Astrocyte (in vitro differentiated cells and primary cell): Measurements from ENCODE around the gene PPP2R2C. TPM values are rescaled to one million over a fixed set of nuclear protein-coding genes. Genes with fewer than 3 reads are reported as not detected.

Experiments used
- DNase-seq: peaks from one replicate; pipeline ENCODE4 v3.0.0-alpha.2; 2010; ENCODE audit warnings: low read depth
- FAIRE-seq: peaks from 2 replicates; lab custom pipeline; 2011; peaks lifted over from hg19 to GRCh38; lab: Jason Lieb, UNC
- H2AFZ ChIP-seq: 2 replicates; pipeline ENCODE4 v1.6.0; 2012; ENCODE audit warnings: low read depth, low read length, inconsistent platforms
- H3K27ac ChIP-seq: 2 replicates; pipeline ENCODE4 v1.5.1; 2011; ENCODE audit warnings: low read depth, low read length, inconsistent platforms
- H3K27me3 ChIP-seq: 2 replicates; pipeline ENCODE4 v1.6.0; 2011; ENCODE audit warnings: low read length, inconsistent platforms; ENCODE audit not compliant: insufficient read depth
- H3K36me3 ChIP-seq: 2 replicates; pipeline ENCODE4 v1.5.1; 2011; ENCODE audit warnings: low read length, inconsistent platforms; ENCODE audit not compliant: insufficient read depth
- H3K4me1 ChIP-seq: 2 replicates; pipeline ENCODE4 v1.5.1; 2011; ENCODE audit warnings: low read length, inconsistent platforms; ENCODE audit not compliant: insufficient read depth
- H3K4me2 ChIP-seq: 2 replicates; pipeline ENCODE4 v1.6.0; 2012; ENCODE audit warnings: low read length, inconsistent platforms
- H3K4me3 ChIP-seq: 2 replicates; pipeline ENCODE4 v1.5.1; 2011; ENCODE audit warnings: low read depth, mild to moderate bottlenecking, low read length, inconsistent platforms; ENCODE audit not compliant: insufficient read depth
- H3K79me2 ChIP-seq: 2 replicates; pipeline ENCODE4 v1.6.0; 2012; ENCODE audit warnings: mild to moderate bottlenecking, low read length, inconsistent platforms; ENCODE audit not compliant: insufficient read depth
- H3K9ac ChIP-seq: 2 replicates; pipeline ENCODE4 v1.6.0; 2012; ENCODE audit warnings: mild to moderate bottlenecking, low read length, inconsistent platforms
- H3K9me3 ChIP-seq: 2 replicates; pipeline ENCODE4 v1.5.1; 2012; ENCODE audit warnings: low read depth, mild to moderate bottlenecking, low read length, inconsistent platforms; ENCODE audit not compliant: insufficient read depth
- H4K20me1 ChIP-seq: 2 replicates; pipeline ENCODE4 v1.6.0; 2012; ENCODE audit warnings: low read length, inconsistent platforms; ENCODE audit not compliant: insufficient read depth
- H3K27ac Mint-ChIP-seq: one replicate; pipeline ENCODE4 v1.8.0; 2021; ENCODE audit warnings: mild to moderate bottlenecking, mixed read lengths; ENCODE audit not compliant: unreplicated experiment
- H3K27me3 Mint-ChIP-seq: one replicate; pipeline ENCODE4 v1.8.0; 2021; ENCODE audit warnings: low read depth, mixed read lengths; ENCODE audit not compliant: unreplicated experiment
- H3K36me3 Mint-ChIP-seq: one replicate; pipeline ENCODE4 v1.8.0; 2021; ENCODE audit warnings: low read depth, mixed read lengths; ENCODE audit not compliant: unreplicated experiment
- H3K4me1 Mint-ChIP-seq: one replicate; pipeline ENCODE4 v1.8.0; 2021; ENCODE audit warnings: low read depth, mixed read lengths; ENCODE audit not compliant: unreplicated experiment
- H3K4me3 Mint-ChIP-seq: one replicate; pipeline ENCODE4 v1.8.0; 2021; ENCODE audit warnings: mild to moderate bottlenecking, moderate library complexity, mixed read lengths; ENCODE audit not compliant: unreplicated experiment
- H3K9me3 Mint-ChIP-seq: one replicate; pipeline ENCODE4 v1.8.0; 2021; ENCODE audit warnings: mild to moderate bottlenecking, mixed read lengths; ENCODE audit not compliant: unreplicated experiment
- CTCF ChIP-seq: IDR thresholded peaks from 2 replicates; pipeline ENCODE4 v1.5.1; 2011; ENCODE audit warnings: low read depth, mild to moderate bottlenecking, inconsistent platforms, low read length, moderate library complexity; ENCODE audit not compliant: insufficient read depth
- EZH2 ChIP-seq: IDR thresholded peaks from 2 replicates; pipeline ENCODE4 v1.6.1; 2012; ENCODE audit warnings: mild to moderate bottlenecking, low read length, inconsistent platforms; ENCODE audit not compliant: insufficient read depth
- total RNA-seq: library from RNA; stranded (reverse); gene quantifications from 2 replicates; pipeline ENCODE4 v1.2.1, GENCODE V29; 2021

The PPP2R2C gene
- total RNA-seq, 1 donor from 2014 or later: 1.1 TPM

GRCh38 chr4:6520051-6520636 is 47.7 kb upstream of the PPP2R2C start:
- FAIRE-seq (no peak), DNase-seq (no peak)
- H3K9me3 Mint-ChIP-seq: peaks cover 9% of the 10 kb centered on the region
- H3K36me3 Mint-ChIP-seq: no peaks in the 10 kb centered on the region
- Histone ChIP-seq H3K9ac (no peak overlapping the region), H3K9me3 (no peaks in the 10 kb centered on the region), H3K4me3 (no peak overlapping the region), H3K79me2 (no peaks in the 10 kb centered on the region), H2AFZ (no peak overlapping the region), H4K20me1 (no peaks in the 10 kb centered on the region), H3K27ac (no peak overlapping the region), H3K27me3 (no peaks in the 10 kb centered on the region), H3K4me1 (no peaks in the 10 kb centered on the region), H3K4me2 (no peak overlapping the region), H3K36me3 (no peaks in the 10 kb centered on the region)
- no peak overlapping the region for H3K4me3 Mint-ChIP-seq
- no peak overlapping the region for H3K27ac Mint-ChIP-seq
- peaks cover 40% of the 10 kb centered on the region for H3K27me3 Mint-ChIP-seq
- TF ChIP-seq CTCF: no peak
- TF ChIP-seq EZH2: no peak
- H3K4me1 Mint-ChIP-seq: peaks cover 5% of the 10 kb centered on the region

- Mint-ChIP-seq H3K27me3 (peaks cover 45% of the 10 kb centered on the region), H3K9me3 (peaks cover 13% of the 10 kb centered on the region), H3K4me3 (no peak overlapping the region), H3K36me3 (no peaks in the 10 kb centered on the region), H3K27ac (no peak overlapping the region), H3K4me1 (no peaks in the 10 kb centered on the region)
- Histone ChIP-seq H3K27ac (no peak overlapping the region), H3K9ac (no peak overlapping the region), H3K4me1 (no peaks in the 10 kb centered on the region), H3K36me3 (no peaks in the 10 kb centered on the region), H3K27me3 (no peaks in the 10 kb centered on the region), H3K4me2 (no peak overlapping the region), H2AFZ (no peak overlapping the region), H4K20me1 (no peaks in the 10 kb centered on the region), H3K4me3 (no peak overlapping the region), H3K79me2 (no peaks in the 10 kb centered on the region), H3K9me3 (no peaks in the 10 kb centered on the region)
- FAIRE-seq: no peak
- DNase-seq: no peak
- TF ChIP-seq CTCF (no peak), EZH2 (no peak)
Measured at GRCh38 chr4:6517171-6517570, 44.8 kb upstream of the PPP2R2C start.

GRCh38 chr4:6516762-6517161 is 44.3 kb upstream of the PPP2R2C start:
- no peak for TF ChIP-seq CTCF
- no peak for TF ChIP-seq EZH2
- H3K36me3 ChIP-seq: no peaks in the 10 kb centered on the region
- H4K20me1 ChIP-seq: no peaks in the 10 kb centered on the region
- H2AFZ ChIP-seq: no peak overlapping the region
- no peaks in the 10 kb centered on the region for H3K4me1 ChIP-seq
- no peaks in the 10 kb centered on the region for H3K9me3 ChIP-seq
- no peaks in the 10 kb centered on the region for H3K36me3 Mint-ChIP-seq
- no peaks in the 10 kb centered on the region for H3K79me2 ChIP-seq
- FAIRE-seq (no peak), DNase-seq (no peak)
- no peak overlapping the region for H3K27ac Mint-ChIP-seq
- no peaks in the 10 kb centered on the region for H3K27me3 ChIP-seq
- H3K4me2 ChIP-seq: no peak overlapping the region
- H3K27me3 Mint-ChIP-seq: peaks cover 45% of the 10 kb centered on the region
- no peak overlapping the region for H3K9ac ChIP-seq
- no peak overlapping the region for H3K4me3 Mint-ChIP-seq
- H3K9me3 Mint-ChIP-seq: peaks cover 13% of the 10 kb centered on the region
- no peak overlapping the region for H3K27ac ChIP-seq
- H3K4me1 Mint-ChIP-seq: no peaks in the 10 kb centered on the region
- H3K4me3 ChIP-seq: no peak overlapping the region
